ENCODE results near the gene HAUS3. TPM values are rescaled to one million over a fixed set of nuclear protein-coding genes. Genes with fewer than 3 reads are reported as not detected.

The HAUS3 gene
- total RNA-seq, 2 donors from 2014 or later, result 7.7 to 9.7 TPM

DNA sequence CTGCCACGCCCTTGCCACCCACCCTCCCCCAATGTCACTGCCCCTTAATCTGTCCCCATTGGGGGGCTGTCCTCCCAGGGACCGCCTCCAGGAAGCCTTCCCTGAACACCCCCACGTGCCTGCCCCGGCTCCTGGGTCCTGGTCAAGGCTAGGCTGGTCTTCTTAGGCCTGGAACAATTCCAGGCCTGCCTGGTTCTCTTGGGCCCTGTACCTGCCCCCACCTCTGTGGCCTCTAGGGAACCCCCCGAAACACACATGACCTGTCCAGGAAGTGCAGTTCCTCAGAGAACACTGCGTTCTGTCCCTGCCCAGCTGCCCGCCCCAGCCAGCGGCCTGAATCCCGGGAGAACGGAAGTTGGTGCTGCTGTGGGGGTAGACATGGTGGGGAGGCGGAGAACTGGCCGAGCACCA, 14.9 kb upstream of the HAUS3 start:
- intact Hi-C loops (cut with DNase I, micrococcal nuclease), result no loop called here
- peak; percentile 7 to 44 for DNase-seq
- no peak for ATAC-seq

GRCh38 chr4:2256156-2256731, 14.3 kb upstream of the HAUS3 start:
- ATAC-seq (no peak), DNase-seq (peak; percentile 6 to 28)
- intact Hi-C loops (cut with DNase I, micrococcal nuclease), result no loop called here

DNA sequence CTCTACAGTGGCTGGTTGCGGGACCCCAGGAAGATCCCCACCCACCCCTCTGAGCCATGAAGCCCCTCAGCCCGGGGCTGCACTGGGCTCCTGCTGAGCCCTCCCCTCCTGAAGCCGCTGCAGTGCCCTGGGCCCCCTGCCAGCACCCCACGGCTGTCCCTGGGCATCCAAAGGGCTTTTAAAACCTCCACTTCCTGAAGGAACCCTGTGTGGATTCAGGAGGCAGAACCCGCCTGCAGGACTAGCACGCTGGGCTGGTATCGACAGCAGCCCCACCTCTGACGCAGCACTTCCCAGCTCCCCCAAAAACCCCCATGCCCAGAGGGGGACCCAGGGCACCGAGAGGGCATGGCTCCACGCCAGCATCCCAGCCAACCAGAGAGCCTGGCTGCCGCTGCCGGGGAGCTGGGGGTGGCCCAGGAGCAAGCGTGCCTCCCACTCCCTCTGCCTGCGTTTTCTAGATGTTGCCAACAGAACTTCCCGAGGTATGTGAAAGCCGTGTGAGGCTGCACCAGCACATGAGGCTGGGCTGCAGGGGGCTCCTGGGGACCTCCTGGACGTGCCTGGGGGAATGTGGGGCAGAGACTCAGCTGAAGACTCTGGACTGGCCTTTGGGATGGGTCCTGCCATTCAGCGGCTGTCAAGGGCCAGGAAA, 13.7 kb upstream of the HAUS3 start:
- intact Hi-C loops (cut with DNase I, micrococcal nuclease), result no loop called here

DNA sequence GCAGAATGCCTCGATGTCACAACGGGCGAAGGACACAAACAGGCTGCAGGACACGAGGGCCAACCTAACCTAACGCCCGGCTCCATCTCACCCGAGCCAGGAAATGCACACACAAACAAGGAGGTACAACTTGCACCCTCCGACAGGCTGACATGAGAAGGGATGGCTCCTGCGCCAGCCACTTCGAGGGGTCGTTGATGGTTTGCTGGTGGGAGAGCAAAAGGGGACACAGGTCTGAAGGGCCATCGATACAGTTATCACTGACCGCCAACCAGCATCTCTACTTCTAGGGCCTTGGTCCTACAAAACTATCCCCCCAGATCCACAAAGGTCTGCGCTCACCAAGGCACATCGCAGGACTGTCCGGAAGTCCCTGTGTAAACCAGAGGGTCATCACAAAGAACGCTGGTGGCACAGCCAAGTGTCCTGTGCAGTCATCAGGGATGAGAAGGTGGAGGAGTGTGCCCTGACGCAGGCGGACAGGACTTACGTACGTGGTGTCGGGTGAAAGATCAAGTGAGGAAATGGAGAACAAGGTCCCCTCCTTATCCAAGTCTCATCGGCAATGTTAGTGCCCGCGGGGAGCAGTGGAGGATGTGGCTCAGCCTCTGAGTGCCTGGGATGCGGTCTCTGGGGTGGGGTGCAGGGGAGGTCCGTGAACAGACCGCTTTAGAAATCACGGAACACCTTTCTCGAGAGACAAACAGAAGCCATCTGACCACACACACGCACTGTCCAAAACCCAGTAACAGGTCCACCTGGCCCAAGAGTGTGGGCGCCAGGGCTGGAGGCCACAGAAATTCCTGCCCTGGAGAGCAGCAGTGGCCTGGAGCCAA, 13.0 kb upstream of the HAUS3 start:
- DNase-seq, result peak in 1 of 2 donors; percentile 23
- no peak for ATAC-seq
- intact Hi-C loops (cut with DNase I, micrococcal nuclease), result no loop called here

More for the DNA sequence above, 13.7 kb upstream of the HAUS3 start:
- ATAC-seq (no peak), DNase-seq (peak; percentile 14 to 25)

GRCh38 chr4:2253160-2254084, 11.5 kb upstream of the HAUS3 start:
- no peak for ATAC-seq
- DNase-seq, result peak; percentile 2 to 10
- intact Hi-C loops (cut with DNase I, micrococcal nuclease), result no loop called here

DNA sequence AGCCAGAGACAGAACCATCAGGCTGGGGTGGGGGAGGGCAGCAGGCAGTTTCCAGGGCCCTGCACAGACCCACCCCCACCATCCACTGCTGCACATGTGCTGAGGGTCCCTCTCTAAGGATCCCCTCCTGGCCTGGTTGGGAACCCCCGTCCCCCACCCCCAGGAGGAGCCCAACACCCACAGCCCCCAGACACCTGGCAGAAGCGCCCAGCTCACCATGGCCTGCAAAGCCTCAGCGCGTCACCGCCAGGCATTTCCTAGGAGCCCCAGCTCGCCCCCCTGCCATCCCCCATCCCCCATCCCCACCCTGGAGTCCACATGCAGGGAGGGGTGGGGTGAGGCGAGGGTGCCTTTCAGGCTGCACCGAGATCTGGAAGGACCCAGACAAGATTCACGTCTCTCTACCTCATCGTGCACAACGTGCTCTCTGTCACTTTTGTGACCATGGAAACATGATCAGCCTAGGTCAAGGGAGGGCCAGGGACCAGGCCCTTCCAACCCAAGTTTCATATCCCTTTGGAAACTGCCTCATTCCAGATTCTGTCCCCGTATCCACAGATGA, 10.7 kb upstream of the HAUS3 start:
- ATAC-seq (no peak), DNase-seq (peak in 1 of 2 donors; percentile 20)
- intact Hi-C loops (cut with DNase I, micrococcal nuclease), result no loop called here

- intact Hi-C loops (cut with DNase I, micrococcal nuclease), result no loop called here
- DNase-seq (peak in 1 of 2 donors; percentile 19), ATAC-seq (no peak)
Measured at GRCh38 chr4:2251795-2252529, 10.0 kb upstream of the HAUS3 start.

GRCh38 chr4:2251073-2251794, 9.3 kb upstream of the HAUS3 start:
- DNase-seq (peak in 1 of 2 donors; percentile 5), ATAC-seq (no peak)
- intact Hi-C loops (cut with DNase I, micrococcal nuclease), result no loop called here

- intact Hi-C loops (cut with DNase I, micrococcal nuclease), result no loop called here
- no peak for ATAC-seq
- DNase-seq, result no peak
Measured at GRCh38 chr4:2250357-2251072, 8.6 kb upstream of the HAUS3 start.

DNA sequence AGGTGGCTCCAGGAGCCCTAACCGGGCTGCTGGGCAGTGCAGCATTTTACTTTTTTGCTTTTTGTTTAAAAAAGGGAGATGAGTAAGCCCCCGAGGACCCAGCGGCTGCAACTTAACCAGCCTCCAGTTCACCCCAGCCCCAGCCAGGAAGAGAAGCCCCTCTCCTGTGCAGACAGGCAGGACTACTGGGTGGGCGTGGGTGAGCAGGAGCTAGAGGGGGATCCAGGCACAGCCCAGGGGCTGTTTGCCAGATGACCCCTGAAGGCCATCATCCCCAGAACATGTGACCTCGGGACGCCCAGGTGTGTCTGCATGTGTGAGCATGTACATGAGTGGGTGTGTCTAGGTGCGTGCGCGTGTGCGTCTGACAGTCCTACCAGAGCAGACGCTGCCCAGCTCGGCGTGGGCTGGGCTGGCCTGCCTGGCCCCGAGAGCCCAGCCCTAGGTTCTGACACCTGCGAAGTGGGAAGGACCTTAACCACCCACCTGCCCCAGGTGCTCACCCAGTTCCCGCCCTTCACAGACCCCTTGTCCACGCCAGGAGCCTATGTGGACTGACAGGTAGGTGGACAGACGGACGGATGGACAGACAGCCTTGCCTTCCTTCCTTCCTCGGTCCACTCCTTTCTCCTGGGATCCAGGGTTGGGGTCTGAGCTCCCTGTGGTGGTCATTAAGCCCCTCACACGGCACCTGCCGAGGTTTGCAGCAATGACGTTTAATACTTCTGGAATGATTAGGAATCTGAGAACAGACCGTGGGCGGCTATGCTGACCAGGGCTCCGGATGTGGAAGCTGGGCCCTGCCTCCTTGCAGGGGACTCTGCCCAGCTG, 7.8 kb upstream of the HAUS3 start:
- ATAC-seq, result no peak
- no peak for DNase-seq

GRCh38 chr4:2248821-2249261, 6.9 kb upstream of the HAUS3 start:
- ATAC-seq (no peak), DNase-seq (no peak)
- intact Hi-C loops (cut with DNase I, micrococcal nuclease), result no loop called here

More for the DNA sequence above, 7.8 kb upstream of the HAUS3 start:
- intact Hi-C loops (cut with DNase I, micrococcal nuclease), result no loop called here

DNA sequence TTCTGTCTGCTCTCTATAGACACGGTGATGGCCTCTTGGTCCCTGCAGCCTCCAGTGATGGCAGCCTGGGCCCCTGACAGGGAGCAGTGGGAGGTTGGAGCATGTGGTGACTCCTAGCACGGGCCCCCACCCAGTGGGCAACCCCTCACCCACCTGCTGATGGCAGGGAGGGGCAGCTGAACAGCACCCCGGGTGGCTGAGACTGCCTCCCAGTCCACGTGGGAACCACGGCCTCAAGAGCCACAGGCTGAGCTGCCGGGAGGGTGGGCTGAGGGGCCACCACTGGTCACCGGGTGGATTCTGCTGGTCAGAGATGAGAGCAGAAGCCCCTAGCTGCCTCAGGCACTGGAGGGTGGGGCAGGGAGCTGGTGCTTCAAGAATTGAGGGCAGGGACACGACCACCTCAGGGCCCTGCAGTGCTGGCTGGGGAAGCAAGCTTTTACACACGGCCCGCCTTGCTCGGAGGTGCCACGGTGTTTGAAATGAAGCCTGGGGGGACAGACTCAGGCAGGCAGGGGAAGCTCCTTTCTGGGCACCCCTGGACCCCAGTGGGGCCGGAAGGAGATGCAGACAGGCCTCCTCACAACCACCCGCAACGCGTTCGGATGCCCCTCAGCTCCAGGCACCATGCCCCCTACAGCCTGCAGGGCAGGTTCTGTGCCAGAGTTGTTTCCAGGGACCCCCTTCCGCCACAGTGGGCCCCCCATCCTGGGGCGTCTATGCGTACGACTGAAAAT, 6.3 kb upstream of the HAUS3 start:
- intact Hi-C loops (cut with DNase I, micrococcal nuclease), result no loop called here
- no peak for DNase-seq
- peak; percentile 4 for ATAC-seq

DNA sequence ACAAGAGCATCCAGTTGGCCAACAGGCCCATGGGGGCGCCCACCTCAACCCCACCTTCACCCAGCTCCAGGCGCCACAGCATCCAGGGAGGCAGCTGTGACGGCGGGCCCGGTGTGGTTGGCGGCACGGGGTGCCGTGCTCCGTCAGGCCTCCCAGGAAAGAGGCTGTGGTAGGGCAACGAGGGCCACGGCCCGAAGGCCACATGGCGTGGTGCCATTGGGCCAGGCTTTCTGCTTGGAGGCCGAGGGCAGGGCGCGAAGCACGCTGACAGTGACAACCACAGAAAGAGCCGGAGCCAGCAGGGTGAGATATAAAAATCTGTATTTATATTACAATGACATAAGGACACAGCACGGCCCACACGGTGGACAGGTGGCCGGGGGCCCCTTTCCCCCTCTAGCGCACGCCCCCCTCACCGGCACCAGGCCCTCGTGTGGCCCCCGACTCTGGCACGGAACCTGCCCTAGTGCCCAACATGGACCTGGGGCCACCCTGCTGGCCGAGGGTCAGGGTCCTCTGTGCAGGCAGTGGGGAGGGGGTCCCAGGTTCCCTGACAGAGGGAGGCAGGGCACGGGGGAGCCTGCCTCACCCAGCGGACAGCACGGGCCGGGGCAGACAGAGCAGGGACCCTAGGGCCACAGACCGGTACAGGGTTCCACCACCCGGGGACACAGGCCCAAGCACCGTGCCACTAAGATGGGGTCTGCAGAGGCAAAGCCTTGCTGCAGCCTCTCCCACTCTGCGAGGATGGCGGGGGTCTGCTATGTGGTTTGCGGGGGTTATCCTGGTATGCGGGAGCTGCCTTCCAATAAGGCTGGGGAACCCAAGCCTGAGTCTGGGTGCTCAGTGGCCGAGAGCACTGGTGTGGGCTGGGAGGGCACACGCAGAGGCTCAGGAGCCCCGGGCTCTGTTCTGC, 5.5 kb upstream of the HAUS3 start:
- intact Hi-C loops (cut with DNase I, micrococcal nuclease), result no loop called here
- DNase-seq (peak in 1 of 2 donors; percentile 4), ATAC-seq (no peak)
